GM10248 (cell line): ENCODE measurements around the gene MXD1.

Experiments
- CTCF ChIA-PET: fragments of 300-600 bp; sonication (Branson Sonifier 250); formaldehyde crosslinking; extraction: SDS; loops from one replicate; lab custom pipeline; 2021; ENCODE audit warnings: antibody characterized with exemption; lab: Yijun Ruan, JAX
- POLR2A ChIA-PET: fragments of 350-650 bp; sonication (Branson Sonifier 250); formaldehyde crosslinking; extraction: SDS; loops from one replicate; lab custom pipeline; 2020; ENCODE audit warnings: antibody characterized with exemption; lab: Yijun Ruan, JAX
- DNase-seq: peaks from one replicate; pipeline ENCODE4 v3.0.0; 2012; ENCODE audit errors: extremely low spot score
- TF ChIP-seq, protein P1 (sequence below): IDR thresholded peaks from 2 replicates; pipeline ENCODE4 v1.5.1; 2012; ENCODE audit warnings: mild to moderate bottlenecking, low read depth; ENCODE audit errors: extremely low read depth, missing control alignments, control extremely low read depth

The MXD1 gene

DNA sequence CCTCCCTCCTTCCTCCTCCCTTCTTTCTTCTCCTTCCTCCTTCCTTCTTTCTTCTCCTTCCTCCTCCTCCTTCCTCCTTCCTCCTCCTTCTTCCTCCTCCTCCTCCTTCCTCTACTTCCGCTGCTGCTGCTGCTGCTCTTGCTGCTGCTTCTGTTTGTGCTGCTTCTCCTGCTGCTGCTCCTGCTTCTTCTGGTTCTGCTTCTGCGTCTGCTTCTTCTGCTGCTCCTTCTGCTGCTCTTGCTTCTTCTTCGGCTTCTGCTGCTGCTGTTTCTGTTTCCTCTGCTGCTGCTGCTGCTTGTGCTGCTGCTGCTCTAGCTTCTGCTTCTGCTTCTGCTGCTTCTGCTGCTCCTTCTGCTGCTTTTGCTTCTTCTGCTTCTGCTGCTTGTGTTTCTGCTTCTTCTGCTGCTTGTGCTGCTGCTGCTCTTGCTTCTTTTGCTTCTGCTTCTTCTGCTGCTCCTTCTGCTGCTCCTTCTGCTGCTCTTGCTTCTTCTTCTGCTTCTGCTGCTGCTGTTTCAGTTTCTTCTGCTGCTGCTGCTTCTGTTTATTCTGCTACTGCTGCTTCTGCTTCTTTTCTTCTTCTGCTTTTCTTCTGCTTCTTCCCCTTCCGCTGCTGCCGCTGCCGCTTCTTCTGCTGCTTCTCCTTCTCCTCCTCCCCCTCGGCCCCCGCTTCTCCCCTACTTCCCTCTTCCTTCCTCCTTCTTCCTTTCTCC lies 12.5 kb upstream of the MXD1 start:
- POLR2A ChIA-PET: interaction anchor here (0.7 to 2.9 kb wide), 2 partner anchors 12 to 287 kb away, joined by 7 to 19 read pairs; partner anchors contain the start of gene MXD1
- CTCF ChIA-PET: interaction anchor here (1.0 to 2.5 kb wide), 5 partner anchors 8 to 241 kb away, joined by 3 to 9 read pairs (median 3); partner anchors contain the start of gene MXD1
- TF ChIP-seq, protein P1, sequence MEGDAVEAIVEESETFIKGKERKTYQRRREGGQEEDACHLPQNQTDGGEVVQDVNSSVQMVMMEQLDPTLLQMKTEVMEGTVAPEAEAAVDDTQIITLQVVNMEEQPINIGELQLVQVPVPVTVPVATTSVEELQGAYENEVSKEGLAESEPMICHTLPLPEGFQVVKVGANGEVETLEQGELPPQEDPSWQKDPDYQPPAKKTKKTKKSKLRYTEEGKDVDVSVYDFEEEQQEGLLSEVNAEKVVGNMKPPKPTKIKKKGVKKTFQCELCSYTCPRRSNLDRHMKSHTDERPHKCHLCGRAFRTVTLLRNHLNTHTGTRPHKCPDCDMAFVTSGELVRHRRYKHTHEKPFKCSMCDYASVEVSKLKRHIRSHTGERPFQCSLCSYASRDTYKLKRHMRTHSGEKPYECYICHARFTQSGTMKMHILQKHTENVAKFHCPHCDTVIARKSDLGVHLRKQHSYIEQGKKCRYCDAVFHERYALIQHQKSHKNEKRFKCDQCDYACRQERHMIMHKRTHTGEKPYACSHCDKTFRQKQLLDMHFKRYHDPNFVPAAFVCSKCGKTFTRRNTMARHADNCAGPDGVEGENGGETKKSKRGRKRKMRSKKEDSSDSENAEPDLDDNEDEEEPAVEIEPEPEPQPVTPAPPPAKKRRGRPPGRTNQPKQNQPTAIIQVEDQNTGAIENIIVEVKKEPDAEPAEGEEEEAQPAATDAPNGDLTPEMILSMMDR: no peak
- no peak for DNase-seq

DNA sequence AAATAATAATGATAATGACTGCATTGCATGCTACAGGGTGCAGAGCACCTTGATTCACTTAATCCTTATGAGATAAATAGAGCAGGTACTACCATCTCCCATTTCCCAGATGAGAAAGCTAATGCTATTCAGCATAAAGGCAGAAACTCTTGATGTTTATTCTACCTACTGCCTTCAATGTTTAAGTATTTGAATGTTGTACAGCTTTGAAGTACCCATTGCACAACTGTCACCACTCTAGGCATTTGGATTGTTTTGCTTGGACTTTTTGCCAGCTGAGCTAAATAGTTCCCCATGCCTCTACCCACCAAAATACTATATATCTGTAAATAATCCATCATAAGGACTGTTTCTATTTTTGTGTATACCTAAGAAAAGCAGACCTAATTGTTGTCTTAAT lies 7.7 kb upstream of the MXD1 start:
- TF ChIP-seq, protein P1: no peak
- POLR2A ChIA-PET: no interaction called here

DNA sequence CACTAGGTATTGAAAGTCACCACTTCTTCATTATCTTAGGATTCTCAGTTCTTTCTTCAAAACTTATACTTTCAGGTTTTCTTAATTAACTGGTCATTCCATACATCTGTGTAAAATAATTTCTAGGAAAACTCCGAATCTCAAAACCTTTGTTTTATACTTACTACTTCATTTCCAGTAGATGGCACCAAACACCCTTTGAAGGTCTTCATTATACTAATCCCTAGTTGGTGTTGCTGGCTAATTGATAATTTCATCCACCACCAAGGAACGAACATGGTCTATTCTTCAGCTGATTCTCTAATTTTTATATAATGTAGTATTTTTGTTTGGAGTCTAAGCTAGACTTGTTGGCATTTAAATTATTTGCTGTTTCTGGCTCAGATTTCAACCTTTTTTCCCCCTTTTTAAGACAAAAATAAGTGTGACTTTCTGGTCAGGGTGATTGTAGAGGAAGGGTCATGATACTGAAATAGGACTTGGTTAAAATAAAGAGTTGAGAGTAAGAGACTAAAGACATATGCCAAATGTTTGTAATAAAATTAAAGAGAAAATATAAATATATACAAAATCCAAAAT lies 2.8 kb upstream of the MXD1 start:
- TF ChIP-seq, protein P1: peak; percentile 39
- DNase-seq: no peak

More for the DNA sequence above, 7.7 kb upstream of the MXD1 start:
- CTCF ChIA-PET: interaction anchor here (1.0 to 1.8 kb wide), 3 partner anchors 29 to 318 kb away, joined by 3 to 7 read pairs (median 4); no protein-coding TSS in a partner anchor
- no peak for DNase-seq

DNA sequence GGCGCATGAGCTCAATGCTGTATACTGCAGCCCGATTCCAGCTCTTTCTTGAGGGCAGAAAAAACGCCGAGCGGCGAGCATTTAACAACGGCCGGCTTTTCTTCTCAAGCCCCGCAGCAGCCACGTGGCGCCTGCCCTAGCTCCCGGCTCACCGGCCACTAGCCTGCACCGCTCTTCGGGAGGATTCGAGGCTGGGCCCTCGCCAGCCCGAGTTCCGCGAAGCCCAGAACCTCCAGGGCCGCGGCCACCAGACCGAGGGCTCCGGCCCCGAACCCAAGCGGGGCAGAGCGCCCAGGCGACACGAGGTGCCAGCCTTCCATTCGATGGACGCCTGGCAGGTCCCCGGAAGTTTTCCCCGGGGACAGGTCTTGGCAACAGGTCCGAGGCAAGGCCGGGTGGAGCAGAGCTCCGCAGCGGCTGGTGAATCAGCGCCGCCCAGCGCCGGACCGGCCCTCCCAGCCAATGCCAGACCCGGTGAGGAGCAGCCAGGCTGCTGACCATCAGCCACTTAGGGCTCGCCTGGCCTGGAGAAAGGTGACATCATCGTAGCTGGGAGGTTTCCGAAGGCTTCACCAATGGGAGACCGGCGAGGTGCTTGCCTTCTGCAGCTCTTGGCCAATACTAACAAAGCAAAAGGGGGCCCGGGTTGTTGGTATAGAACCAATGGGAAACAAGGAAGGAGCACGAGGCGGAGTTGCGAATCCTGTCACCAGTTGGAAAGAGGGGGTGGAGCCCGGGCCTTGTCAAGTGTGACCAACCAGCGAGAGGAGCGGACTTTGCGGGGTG lies 552 bp upstream of the MXD1 start:
- POLR2A ChIA-PET: interaction anchor here (0.6 to 2.5 kb wide), 26 partner anchors 9 to 1417 kb away, joined by 3 to 23 read pairs (median 6); partner anchors contain the start of genes C2orf42, PCBP1, PCYOX1 and SNRPG
- TF ChIP-seq, protein P1: peak; percentile 43
- CTCF ChIA-PET: interaction anchor here (0.7 to 6.0 kb wide), 25 partner anchors 9 to 388 kb away, joined by 3 to 68 read pairs (median 4); partner anchors contain the start of genes C2orf42, FAM136A and SNRNP27
- DNase-seq: peak; percentile 98

More for the DNA sequence above, 2.8 kb upstream of the MXD1 start:
- ChIA-PET CTCF (interaction anchor here (0.6 to 6.0 kb wide), 37 partner anchors 10 to 705 kb away, joined by 3 to 68 read pairs (median 4); partner anchors contain the start of genes C2orf42, FAM136A, PCYOX1 and SNRNP27), POLR2A (interaction anchor here (0.6 kb wide), 1 partner anchor 16 kb away, joined by 8 read pairs; no protein-coding TSS in a partner anchor)

DNA sequence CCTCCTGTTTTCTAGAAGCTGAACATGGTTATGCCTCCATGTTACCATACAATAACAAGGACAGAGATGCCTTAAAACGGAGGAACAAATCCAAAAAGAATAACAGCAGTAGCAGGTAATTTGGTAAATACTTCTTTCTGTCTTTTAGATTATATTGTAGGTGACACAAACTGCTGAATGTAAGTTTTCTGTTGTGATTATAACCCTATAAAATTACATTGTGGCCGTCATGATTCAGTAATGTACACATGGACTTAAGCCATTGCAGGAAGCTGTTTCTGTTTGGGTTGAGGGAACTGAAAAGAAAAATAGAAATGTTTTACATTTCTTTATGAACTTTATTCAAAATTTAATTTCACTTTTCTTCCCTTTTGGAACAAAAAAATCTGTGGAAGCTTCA lies 1.2 kb downstream of the MXD1 start:
- ChIA-PET POLR2A (interaction anchor here (0.5 kb wide), 1 partner anchor 155 kb away, joined by 11 read pairs; no protein-coding TSS in a partner anchor), CTCF (interaction anchor here (1.0 to 5.9 kb wide), 4 partner anchors 8 to 154 kb away, joined by 3 to 68 read pairs (median 4); no protein-coding TSS in a partner anchor)
- DNase-seq: no peak
- TF ChIP-seq, protein P1: no peak
